COLO668 (cell line): ENCODE results near the gene SDK1.

ENCODE experiments used
- DNase-seq: peaks from one replicate; lab custom pipeline; 2025; ENCODE audit not compliant: unreplicated experiment; lab: John Stamatoyannopoulos, UW

Gene SDK1

GRCh38 chr7:4113976-4114375 is 812.9 kb downstream of the SDK1 start:
- DNase-seq, result no peak

GRCh38 chr7:4115442-4115841 is 814.4 kb downstream of the SDK1 start:
- no peak for DNase-seq

DNA sequence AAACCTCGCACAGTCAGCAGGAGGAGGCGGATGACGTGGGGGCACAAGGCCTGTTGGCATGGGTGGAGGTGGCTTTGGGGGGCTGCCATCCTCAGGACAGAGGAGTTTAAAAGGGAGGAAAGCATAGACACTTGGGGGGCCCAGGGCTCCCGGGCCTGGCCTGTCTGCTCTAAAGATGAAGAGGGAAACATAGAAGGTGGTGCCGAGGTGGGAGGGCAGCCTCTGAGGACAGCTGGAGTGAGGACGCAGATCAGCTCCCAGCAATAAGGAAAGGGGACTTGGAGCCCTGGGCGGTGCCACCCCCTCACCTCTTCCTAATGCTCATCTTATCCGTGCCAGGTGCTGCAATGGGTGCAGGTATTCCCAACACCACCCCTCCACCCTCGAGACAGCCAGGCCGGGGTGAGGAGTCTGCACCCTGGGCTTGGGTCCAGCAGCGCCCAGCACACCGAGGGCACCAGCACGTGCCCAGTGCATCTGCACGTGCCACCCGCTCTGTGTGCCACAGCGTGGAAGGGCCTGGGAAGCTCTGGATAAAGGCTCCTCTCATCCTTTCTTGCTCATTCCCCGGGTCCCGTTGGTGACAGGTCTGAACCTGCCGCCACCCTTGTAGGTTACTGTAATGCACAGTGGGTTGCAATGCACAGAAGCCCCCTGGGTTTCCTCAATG is 815.0 kb downstream of the SDK1 start:
- no peak for DNase-seq

DNA sequence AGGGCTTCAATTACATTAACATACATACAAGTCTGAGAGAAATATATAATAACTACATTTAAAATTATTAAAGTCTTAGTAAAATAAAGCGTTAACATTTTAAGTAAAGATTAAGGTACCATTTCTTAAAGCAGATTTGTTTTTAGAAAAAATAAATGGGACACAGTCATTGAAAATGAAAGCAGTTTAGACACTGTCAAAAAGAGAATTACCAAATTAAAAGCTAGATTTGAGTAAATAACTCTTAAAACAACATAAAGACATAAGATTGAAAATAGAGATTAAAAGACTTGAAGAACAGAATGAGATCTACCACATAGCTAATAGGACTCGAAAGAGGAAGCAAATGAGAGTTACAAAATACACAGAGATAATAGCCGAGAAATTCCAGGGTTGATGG is 818.8 kb downstream of the SDK1 start:
- DNase-seq, result no peak

DNA sequence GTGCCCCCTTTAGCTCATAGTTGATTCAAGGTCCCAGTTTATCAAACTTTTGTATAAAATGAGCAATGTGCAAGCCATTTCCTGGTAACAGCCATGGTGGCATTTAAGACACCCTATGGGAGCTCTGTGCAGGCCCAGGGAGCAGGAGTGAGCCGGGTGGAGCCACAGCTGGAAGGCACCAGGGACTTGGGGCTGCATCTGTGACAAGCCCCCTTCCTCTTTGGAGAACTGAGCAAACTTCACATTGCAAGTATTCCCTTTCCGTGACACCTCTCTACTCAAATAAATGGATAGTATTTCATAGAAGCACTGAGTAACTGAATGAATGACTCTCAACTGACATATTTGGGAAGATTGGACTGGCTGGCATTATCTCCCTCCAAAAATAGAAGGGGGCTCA is 822.3 kb downstream of the SDK1 start:
- DNase-seq, result no peak

- no peak for DNase-seq
These were observed 822.8 kb downstream of the SDK1 start for GRCh38 chr7:4123823-4124222.

- DNase-seq, result no peak
These were observed 823.8 kb downstream of the SDK1 start for GRCh38 chr7:4124556-4125477.

GRCh38 chr7:4127909-4128560 is 827.0 kb downstream of the SDK1 start:
- DNase-seq, result no peak

DNA sequence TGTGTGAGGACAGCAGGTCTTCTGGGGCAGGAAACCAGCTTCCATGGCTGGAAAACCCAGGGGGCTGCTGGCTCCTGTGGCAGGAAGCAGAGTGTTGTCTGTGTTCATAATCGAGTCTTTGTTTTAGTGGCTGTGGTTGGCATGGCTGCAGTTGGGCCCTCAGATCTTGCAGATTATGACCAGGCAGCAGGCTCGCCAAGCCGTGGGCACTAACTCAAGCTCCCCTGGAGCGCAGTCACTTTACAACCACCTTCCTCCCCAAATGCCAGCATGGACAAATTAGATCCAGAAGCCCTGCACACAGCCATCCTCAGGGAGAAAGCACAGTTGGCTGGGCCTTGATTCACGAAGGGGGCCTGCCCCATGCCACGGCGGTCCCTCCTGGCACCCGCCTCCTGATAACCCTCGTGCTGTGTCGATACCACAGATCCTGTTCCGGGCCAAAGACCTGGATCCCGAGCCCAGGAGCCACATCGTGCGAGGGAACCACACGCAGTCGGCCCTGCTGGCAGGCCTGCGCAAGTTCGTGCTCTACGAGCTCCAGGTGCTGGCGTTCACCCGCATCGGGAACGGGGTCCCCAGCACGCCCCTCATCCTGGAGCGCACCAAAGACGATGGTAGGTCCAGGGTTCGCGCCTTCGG is 828.5 kb downstream of the SDK1 start:
- DNase-seq, result no peak

DNA sequence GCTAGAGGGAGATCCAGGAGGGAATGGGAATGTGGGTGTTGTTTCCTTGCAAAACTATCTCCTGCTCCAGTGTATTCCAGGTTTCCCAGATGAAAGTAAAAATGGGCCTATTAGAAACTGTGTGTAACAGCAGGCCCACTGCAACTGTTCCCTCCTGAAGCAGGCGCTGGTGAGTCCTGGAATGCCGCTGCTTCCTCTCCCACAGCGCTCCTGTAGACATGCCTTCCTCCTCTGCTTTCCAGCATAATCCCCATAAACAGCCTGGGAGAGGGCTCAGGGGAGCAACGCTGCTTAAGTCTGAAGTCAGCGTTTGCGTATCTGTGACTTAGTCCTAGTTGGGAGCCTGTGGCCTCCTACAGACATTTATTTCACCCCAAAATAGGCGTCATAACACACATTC is 830.0 kb downstream of the SDK1 start:
- no peak for DNase-seq

DNA sequence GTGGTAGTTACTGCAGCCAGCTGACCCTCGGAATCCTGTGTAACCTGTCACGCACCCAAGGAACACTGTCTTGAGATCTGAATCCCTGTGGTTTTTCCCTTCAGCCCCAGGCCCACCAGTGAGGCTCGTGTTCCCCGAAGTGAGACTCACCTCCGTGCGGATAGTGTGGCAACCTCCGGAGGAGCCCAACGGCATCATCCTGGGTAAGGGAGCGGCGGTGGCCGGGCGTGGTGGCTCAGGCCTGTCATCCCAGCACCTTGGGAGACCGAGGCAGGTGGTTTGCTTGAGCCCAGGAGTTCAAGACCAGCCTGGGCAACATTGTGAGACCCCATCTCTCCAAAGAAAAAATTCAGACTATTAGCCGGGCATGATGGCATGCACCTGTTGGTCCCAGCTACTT is 831.2 kb downstream of the SDK1 start:
- DNase-seq, result no peak

GRCh38 chr7:4133491-4134044 is 832.5 kb downstream of the SDK1 start:
- DNase-seq, result no peak

- no peak for DNase-seq
These were observed 833.2 kb downstream of the SDK1 start for GRCh38 chr7:4134204-4134603.

- DNase-seq, result no peak
These were observed 833.6 kb downstream of the SDK1 start for GRCh38 chr7:4134631-4135030.

DNA sequence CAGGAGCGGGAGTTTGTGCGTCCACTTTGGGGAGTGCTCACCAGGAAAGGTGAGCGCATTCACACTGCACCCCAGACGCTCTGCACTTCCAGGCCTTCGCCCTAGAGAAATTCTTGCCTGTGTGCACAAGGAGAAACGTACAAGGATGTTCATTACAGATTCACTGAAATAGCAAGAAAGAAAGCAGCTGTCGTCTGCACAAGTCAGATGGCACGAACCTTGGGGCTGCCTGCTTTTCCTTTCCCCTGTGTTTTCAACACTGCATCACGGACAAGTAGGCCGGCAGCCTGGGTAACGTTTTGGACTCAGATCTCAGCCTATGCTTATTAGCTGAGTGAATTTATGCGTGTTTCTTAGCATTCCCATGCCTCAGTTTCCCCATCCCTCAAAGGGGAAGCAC is 834.2 kb downstream of the SDK1 start:
- no peak for DNase-seq

- DNase-seq, result no peak
These were observed 835.0 kb downstream of the SDK1 start for GRCh38 chr7:4136036-4136435.

- no peak for DNase-seq
These were observed 835.6 kb downstream of the SDK1 start for GRCh38 chr7:4136501-4137110.

GRCh38 chr7:4137552-4137951 is 836.5 kb downstream of the SDK1 start:
- no peak for DNase-seq

- DNase-seq, result no peak
These were observed 837.8 kb downstream of the SDK1 start for GRCh38 chr7:4138866-4139265.
